Renal cortical epithelial cell (primary cell): ENCODE measurements around the gene APOL5. TPM values are rescaled to one million over a fixed set of nuclear protein-coding genes. Genes with fewer than 3 reads are reported as not detected.

ENCODE experiments used
- total RNA-seq: library from RNA; depleted of rRNA; stranded (reverse); fragments of >200 nt; gene quantifications from 2 replicates; pipeline ENCODE4 v1.2.3, GENCODE V29; 2014

The APOL5 gene
- total RNA-seq, 1 donor from 2014 or later: not detected

Other genes starting within 250 kb of the APOL5 start
- gene RASD2, start 177.0 kb upstream of the APOL5 start, total RNA-seq: 0.35 and 3.0 TPM in 2 replicates
- not detected in 2 replicates for gene MB, start 100.5 kb upstream of the APOL5 start, total RNA-seq
- 22.1 and 37.9 TPM in 2 replicates for gene APOL6, start 69.4 kb upstream of the APOL5 start, total RNA-seq